Measurements from ENCODE around the gene ACSS1.

The ACSS1 gene

DNA sequence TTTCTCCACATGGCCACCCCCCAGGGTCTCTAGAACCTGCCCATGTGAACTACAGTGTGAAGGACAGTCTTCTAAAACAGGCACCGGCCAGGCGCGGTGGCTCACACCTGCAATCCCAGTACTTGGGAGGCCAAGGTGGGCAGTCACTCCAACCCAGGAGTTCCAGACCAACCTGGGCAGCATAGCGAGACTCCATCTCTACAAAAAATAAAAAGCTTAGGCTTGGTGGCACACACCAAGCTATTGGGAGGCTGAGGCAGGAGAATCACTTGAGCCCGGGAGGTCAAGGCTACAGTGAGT lies 13.7 kb downstream of the ACSS1 start:
- TF ChIP-seq, protein P1, sequence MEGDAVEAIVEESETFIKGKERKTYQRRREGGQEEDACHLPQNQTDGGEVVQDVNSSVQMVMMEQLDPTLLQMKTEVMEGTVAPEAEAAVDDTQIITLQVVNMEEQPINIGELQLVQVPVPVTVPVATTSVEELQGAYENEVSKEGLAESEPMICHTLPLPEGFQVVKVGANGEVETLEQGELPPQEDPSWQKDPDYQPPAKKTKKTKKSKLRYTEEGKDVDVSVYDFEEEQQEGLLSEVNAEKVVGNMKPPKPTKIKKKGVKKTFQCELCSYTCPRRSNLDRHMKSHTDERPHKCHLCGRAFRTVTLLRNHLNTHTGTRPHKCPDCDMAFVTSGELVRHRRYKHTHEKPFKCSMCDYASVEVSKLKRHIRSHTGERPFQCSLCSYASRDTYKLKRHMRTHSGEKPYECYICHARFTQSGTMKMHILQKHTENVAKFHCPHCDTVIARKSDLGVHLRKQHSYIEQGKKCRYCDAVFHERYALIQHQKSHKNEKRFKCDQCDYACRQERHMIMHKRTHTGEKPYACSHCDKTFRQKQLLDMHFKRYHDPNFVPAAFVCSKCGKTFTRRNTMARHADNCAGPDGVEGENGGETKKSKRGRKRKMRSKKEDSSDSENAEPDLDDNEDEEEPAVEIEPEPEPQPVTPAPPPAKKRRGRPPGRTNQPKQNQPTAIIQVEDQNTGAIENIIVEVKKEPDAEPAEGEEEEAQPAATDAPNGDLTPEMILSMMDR (IDR thresholded peaks at IDR 0.05; ENCODE audit: low read depth, low read length): no peak
- Histone ChIP-seq H3K27ac (no peak overlapping the region), H3K4me3 (ENCODE audit: low read depth, low read length) (no peak overlapping the region), H3K9me3 (ENCODE audit: severe bottlenecking) (no peaks in the 10 kb centered on the region), H3K36me3 (no peaks in the 10 kb centered on the region), H3K27me3 (ENCODE audit: insufficient read depth, low read depth, severe bottlenecking) (no peaks in the 10 kb centered on the region)
- no peak for DNase-seq

DNA sequence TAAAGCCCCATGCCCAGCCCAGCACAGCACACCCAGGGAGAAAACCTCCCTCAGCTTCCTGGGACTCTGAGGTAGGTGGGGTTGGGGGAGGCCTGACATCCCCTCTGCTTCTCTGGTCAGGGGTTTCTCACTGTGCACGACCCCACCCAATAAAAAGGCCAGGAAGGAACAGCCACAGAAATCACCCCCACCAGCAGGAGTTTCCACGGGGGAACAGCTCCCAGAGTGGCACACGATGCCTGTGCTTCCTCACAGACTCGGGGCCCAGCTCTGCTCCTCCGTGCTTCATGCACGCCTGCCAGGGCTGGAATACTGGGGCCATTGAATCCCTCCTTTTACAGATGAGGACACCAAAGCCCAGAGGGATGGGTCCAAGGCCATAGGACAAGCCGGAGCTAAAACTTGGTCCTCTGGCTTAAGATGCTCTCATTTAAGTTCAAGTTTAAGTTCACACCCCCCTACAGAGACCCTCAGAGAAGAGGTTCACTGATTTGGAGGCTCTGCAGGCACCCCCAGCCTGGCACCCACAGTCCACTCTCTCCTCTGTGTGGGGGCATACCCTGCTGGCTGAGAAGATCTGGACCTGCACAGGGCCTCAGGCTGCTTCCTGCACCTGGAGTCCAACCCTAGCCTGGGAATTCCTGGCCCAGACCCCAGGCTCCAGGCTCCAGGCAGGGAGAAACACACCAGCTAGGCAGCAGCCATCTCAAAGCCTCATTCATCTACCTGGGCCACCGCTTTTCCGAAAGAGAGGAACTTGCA lies 14.3 kb downstream of the ACSS1 start:
- Histone ChIP-seq H3K36me3 (no peaks in the 10 kb centered on the region), H3K27ac (no peak overlapping the region), H3K27me3 (ENCODE audit: insufficient read depth, low read depth, severe bottlenecking) (no peaks in the 10 kb centered on the region), H3K4me3 (ENCODE audit: low read depth, low read length) (no peak overlapping the region), H3K9me3 (ENCODE audit: severe bottlenecking) (no peaks in the 10 kb centered on the region)
- DNase-seq: no peak
- TF ChIP-seq, protein P1 (IDR thresholded peaks at IDR 0.05; ENCODE audit: low read depth, low read length): no peak

DNA sequence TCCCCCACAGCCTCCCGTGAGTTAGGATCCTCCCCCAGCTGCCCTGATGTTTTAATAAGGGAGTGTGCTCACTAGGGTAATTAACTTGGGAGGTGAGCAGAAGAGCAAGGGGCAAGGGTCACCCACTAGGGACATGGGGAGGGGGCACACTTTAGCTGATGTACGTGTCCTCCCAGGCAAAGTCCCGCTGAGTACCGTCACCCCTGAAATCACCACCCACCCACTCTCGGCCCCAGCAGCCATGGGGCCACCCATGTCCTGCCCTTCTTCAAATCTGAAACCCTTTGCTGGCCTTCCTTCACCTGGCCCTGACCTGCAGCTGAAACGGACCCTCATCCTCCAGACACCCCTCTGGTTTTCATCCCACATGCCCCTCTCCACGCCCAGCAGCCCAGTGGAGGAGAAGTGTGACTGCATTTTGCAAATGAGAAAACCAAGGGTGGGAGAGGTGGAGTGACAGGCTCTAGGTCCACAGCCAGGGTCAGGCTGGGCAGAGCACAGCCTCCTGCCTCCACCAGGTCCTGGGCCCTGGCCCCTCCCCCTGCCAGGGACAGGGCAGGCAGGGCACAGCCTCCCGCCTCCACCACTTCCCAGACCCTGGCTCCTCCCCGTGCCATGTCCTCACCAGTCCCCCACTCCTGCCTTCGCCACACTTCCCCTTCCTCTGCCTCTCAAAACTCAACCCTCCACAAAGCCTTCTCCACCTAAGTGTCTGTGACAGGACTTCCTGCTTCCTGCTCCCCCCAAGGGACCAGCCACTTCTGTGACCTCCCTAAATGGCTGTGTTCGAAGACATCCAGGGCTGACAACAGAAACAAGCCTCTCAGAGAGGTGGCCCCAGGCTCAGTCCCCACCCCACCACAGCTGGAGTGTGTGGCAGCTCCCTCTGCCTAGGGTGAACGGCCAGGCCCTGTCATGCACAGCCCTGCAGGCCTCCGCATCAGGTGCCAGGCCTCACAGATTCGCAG lies 15.1 kb downstream of the ACSS1 start:
- Histone ChIP-seq H3K4me3 (ENCODE audit: low read depth, low read length) (no peak overlapping the region), H3K27me3 (ENCODE audit: insufficient read depth, low read depth, severe bottlenecking) (no peaks in the 10 kb centered on the region), H3K27ac (no peak overlapping the region), H3K36me3 (no peaks in the 10 kb centered on the region), H3K9me3 (ENCODE audit: severe bottlenecking) (no peaks in the 10 kb centered on the region)
- no peak for DNase-seq
- TF ChIP-seq, protein P1 (IDR thresholded peaks at IDR 0.05; ENCODE audit: low read depth, low read length): no peak

DNA sequence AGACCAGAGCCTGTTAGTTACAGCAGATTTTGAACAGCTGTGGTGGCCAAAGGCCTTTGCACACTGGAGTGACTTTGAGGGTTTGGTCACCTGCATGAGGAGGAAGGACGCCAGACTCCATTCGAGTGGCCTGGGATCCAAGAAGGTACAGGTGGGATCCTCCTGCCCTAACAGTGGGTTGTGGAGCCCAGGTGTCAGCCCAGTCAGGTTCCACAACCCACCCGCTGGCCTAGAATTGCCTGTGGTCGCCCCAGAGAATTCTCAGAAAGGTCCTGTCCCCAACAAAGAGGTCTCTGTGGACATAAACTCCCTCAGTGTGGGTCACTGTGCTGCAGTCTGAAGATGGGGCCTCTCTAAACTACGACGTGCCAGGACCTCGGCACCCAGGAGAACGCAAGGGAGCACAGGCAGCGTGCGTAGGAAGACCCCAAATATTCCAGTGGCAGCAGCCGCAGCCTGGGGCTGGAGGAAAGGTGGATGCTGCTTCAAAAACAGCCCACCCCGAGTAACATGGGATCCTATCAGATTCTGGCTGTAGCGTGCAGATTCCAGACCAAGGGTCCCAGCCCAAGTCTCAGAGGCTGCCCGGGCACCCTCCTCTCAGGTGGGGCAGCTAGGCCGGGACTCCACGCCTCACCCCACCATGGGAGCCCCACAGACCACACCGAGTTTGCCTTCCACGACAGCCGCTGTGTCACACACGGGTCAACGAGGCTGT lies 16.0 kb downstream of the ACSS1 start:
- TF ChIP-seq, protein P1 (IDR thresholded peaks at IDR 0.05; ENCODE audit: low read depth, low read length): no peak
- Histone ChIP-seq H3K36me3 (no peaks in the 10 kb centered on the region), H3K9me3 (ENCODE audit: severe bottlenecking) (no peaks in the 10 kb centered on the region), H3K4me3 (ENCODE audit: low read depth, low read length) (no peak overlapping the region), H3K27ac (no peak overlapping the region), H3K27me3 (ENCODE audit: insufficient read depth, low read depth, severe bottlenecking) (no peaks in the 10 kb centered on the region)
- no peak for DNase-seq

DNA sequence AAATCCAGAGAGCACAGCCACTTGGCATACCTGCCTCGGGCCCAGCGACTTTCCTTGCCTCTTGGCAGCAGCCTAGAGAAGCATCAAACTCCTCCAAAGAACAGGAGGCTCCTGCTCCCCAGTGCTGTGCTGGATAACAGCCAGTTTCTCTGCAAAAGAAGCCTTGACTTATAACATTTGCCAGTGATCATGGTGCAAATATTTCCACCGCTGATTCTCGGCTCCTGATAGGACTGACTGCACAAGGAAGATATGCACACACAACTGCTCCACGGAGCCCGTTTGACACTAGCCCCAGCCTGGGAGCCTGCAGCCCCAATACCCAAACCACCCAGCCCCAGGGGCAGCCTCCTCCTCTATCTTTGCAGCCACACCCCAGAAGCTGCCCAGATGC lies 17.5 kb downstream of the ACSS1 start:
- no peaks in the 10 kb centered on the region for H3K9me3 ChIP-seq (ENCODE audit: severe bottlenecking)
- no peaks in the 10 kb centered on the region for H3K27me3 ChIP-seq (ENCODE audit: insufficient read depth, low read depth, severe bottlenecking)
- H3K36me3 ChIP-seq: no peaks in the 10 kb centered on the region
- no peak overlapping the region for H3K27ac ChIP-seq
- DNase-seq: no peak
- no peak overlapping the region for H3K4me3 ChIP-seq (ENCODE audit: low read depth, low read length)
- TF ChIP-seq, protein P1 (IDR thresholded peaks at IDR 0.05; ENCODE audit: low read depth, low read length): no peak

Measured in WERI-Rb-1 (cell line).